Heart right ventricle (tissue), 16 donors: ENCODE data around the gene TSPAN5. TPM values are rescaled to one million over a fixed set of nuclear protein-coding genes. Genes with fewer than 3 reads are reported as not detected.

Source experiments
- ATAC-seq, 8 donors: fragments of 200-7000 bp; cut with Tn5 transposase; one replicate each; pipeline ENCODE4 v1.9.1; 2020; ENCODE audit warnings: mild to moderate bottlenecking in 8 of 8, moderate library complexity in 8 of 8, moderate number of reproducible peaks in 1 of 8
- DNase-seq, 2 donors: peaks; one replicate each; pipeline ENCODE4 v3.0.0-alpha.2; 2020
- H3K27ac ChIP-seq, 10 donors: fragments of 200-600 bp; sonication (generic) in 2 of 10; one replicate each; pipeline versions ENCODE4 v1.5.0 to v1.8.0; 2020 to 2022; ENCODE audit warnings: mild to moderate bottlenecking in 3 of 10
- H3K27me3 ChIP-seq, 7 donors: fragments of 200-600 bp; one replicate each; pipeline ENCODE4 v1.8.0; 2021 to 2022; ENCODE audit warnings: mild to moderate bottlenecking in 2 of 7
- H3K36me3 ChIP-seq, 9 donors: fragments of 200-600 bp; sonication (generic) in 1 of 9; one replicate each; pipeline versions ENCODE4 v1.5.0 to v1.8.0; 2020 to 2022; ENCODE audit warnings: mild to moderate bottlenecking in 2 of 9
- H3K4me1 ChIP-seq, 9 donors: fragments of 200-600 bp; sonication (generic) in 1 of 9; one replicate each; pipeline versions ENCODE4 v1.5.0 to v1.8.0; 2020 to 2022; ENCODE audit warnings: mild to moderate bottlenecking in 4 of 9
- H3K4me3 ChIP-seq, 10 donors: fragments of 200-600 bp; sonication (generic) in 2 of 10; one replicate each; pipeline versions ENCODE4 v1.5.0 to v1.8.0; 2020 to 2022; ENCODE audit warnings: mild to moderate bottlenecking in 7 of 10, moderate library complexity in 2 of 10
- H3K9me3 ChIP-seq, 11 donors: fragments of 200-600 bp in 10 of 11; sonication (generic) in 2 of 11; one replicate each; pipeline versions ENCODE4 v1.5.0 to v1.8.0; 2013 to 2022; ENCODE audit warnings: mild to moderate bottlenecking in 2 of 11, control low read depth in 1 of 11, moderate library complexity in 1 of 11
- CTCF ChIP-seq, 9 donors: fragments of 200-600 bp; sonication (generic) in 2 of 9; IDR thresholded peaks; one replicate each; pipeline versions ENCODE4 v1.5.0 to v1.8.0; 2021 to 2022; ENCODE audit warnings: antibody characterized with exemption in 9 of 9, mild to moderate bottlenecking in 5 of 9, moderate library complexity in 1 of 9
- WGBS, 2 donors: extraction: QIAGEN DNeasy Blood & Tissue Kit; methylation state at CpG; one replicate each; pipeline ENCODE4 v1.1.7; 2013; ENCODE audit warnings: inconsistent platforms in 1 of 2; 5-methylcytosine and 5-hydroxymethylcytosine counted together
- intact Hi-C, 10 donors: fragments of 100-400 bp; cut with DNase I; formaldehyde crosslinking; loops; one replicate each; pipeline versions ENCODE4 v1.11.1 to v1.14.2; 2022
- polyA plus RNA-seq, 2 donors: library from polyadenylated mRNA; stranded (reverse); fragments of 200-250 nt; gene quantifications; one replicate each; pipeline ENCODE4 v1.2.3, GENCODE V29; 2013
- total RNA-seq, 10 donors: library from RNA; stranded (reverse); fragmentation: NEBNext Ultra II Directional in 3 of 10; extraction: Animal tissue kit (Norgen Biotek cat#: 25700) in 3 of 10; gene quantifications; one replicate each; pipeline versions ENCODE4 v1.2.1 to v1.2.4, GENCODE V29; 2021 to 2023
- donor health status: Arrhythmogenic right ventricular cardiomyopathy.
- donor health status: ischemic (EF 13 %, LVEDD 7.1; RV severe dilation, severe dysfunction).
- donor health status: healthy with polysubstance abuse.
- donor health status: DM: no; HTN: yes; CAD: no.
- donor health status: DM: no; HTN: no; CAD: no.
- donor health status: ischemic (EF 25% LVEDD 6.9; RV normal size, moderate dysfunction).
- donor health status: ischemic (EF 25% LVEDD 5.7; RV mildly dilated, moderate dysfunction).
- donor health status: healthy.
- donor health status: DM: yes; HTN: yes; CAD: no.
- donor health status: Ischemic cardiomyopathy.
- donor health status: ischemic (EF 35%, LVEDD 5.7; RV mildly dilated, moderate dysfunction).
- donor health status: nonischemic (EF 11% LVEDD 7.7; RV severe dilation, severe dysfunction).
- donor health status: DM: yes; HTN: yes; CAD: no.
- donor health status: PGD.
- donor health status: ischemic (EF 29% LVEDD 5.4; RV normal size, mild dysfunction).
- donor health status: nonischemic (EF 23%, LVEDD 6.1; RV moderate dilation, normal function).

TSPAN5 gene
- total and polyA plus RNA-seq, 12 donors: 0.85 to 6.7 (median 3.8) TPM

- Histone ChIP-seq H3K27me3 (no peaks in the 10 kb centered on the region), H3K9me3 (peaks cover 0 to 13% (median 0%) of the 10 kb centered on the region in 11 donors), H3K36me3 (no peaks in the 10 kb centered on the region), H3K4me1 (peaks cover 0 to 41% (median 4%) of the 10 kb centered on the region in 9 donors), H3K4me3 (no peak overlapping the region), H3K27ac (no peak overlapping the region)
- intact Hi-C loops: no loop called here
- TF ChIP-seq CTCF (IDR thresholded peaks at IDR 0.05): no peak
- WGBS, 2 donors: 57 to 79% methylated on average over 7 of the region's 7 CpGs
- ATAC-seq: no peak
- no peak for DNase-seq
These were observed 139.0 kb downstream of the TSPAN5 start for GRCh38 chr4:98519268-98519977.

GRCh38 chr4:98518559-98519267 lies 139.7 kb downstream of the TSPAN5 start:
- no peak overlapping the region for H3K27ac ChIP-seq
- no peaks in the 10 kb centered on the region for H3K27me3 ChIP-seq
- no peaks in the 10 kb centered on the region for H3K36me3 ChIP-seq
- ATAC-seq: no peak
- intact Hi-C loops: no loop called here
- peaks cover 0 to 41% (median 4%) of the 10 kb centered on the region in 9 donors for H3K4me1 ChIP-seq
- peaks cover 0 to 13% (median 0%) of the 10 kb centered on the region in 11 donors for H3K9me3 ChIP-seq
- TF ChIP-seq CTCF (IDR thresholded peaks at IDR 0.05): no peak
- DNase-seq: no peak
- H3K4me3 ChIP-seq: no peak overlapping the region
- WGBS, 2 donors: 84 to 88% methylated on average over 5 of the region's 5 CpGs

- intact Hi-C loops: no loop called here
- WGBS, 2 donors: 44 to 49% methylated on average over 2 of the region's 2 CpGs
- Histone ChIP-seq H3K27ac (no peak overlapping the region), H3K9me3 (peaks cover 0 to 13% (median 0%) of the 10 kb centered on the region in 11 donors), H3K4me3 (no peak overlapping the region), H3K36me3 (no peaks in the 10 kb centered on the region), H3K27me3 (no peaks in the 10 kb centered on the region), H3K4me1 (peaks cover 0 to 30% (median 4%) of the 10 kb centered on the region in 9 donors)
- TF ChIP-seq CTCF (IDR thresholded peaks at IDR 0.05): no peak
- ATAC-seq (no peak), DNase-seq (no peak)
These were observed 141.0 kb downstream of the TSPAN5 start for GRCh38 chr4:98517218-98518021.
